ENCODE data around the gene OR51B2. TPM values are rescaled to one million over a fixed set of nuclear protein-coding genes. Genes with fewer than 3 reads are reported as not detected.

OR51B2 gene
- total RNA-seq, 1 experiment from 2014 or later = not detected

- peaks cover 14 to 15% of the 10 kb centered on the region in 2 experiments for H3K4me1 Mint-ChIP-seq
- H4K20me1 ChIP-seq (ENCODE audit: control insufficient read depth, insufficient read depth, insufficient read length) = no peaks in the 10 kb centered on the region
- H3K79me1 ChIP-seq (ENCODE audit: insufficient read depth, low read depth, low read length, poor library complexity, severe bottlenecking) = no peaks in the 10 kb centered on the region
- no peak for TF ChIP-seq CTCF (conservative IDR thresholded peaks at IDR 0.05)
- H3K27ac ChIP-seq (ENCODE audit: insufficient read length, low read depth, low read length) = no peak within 1 kb of the TSS
- H3K27me3 Mint-ChIP-seq (ENCODE audit: low read depth) = no peaks in the 10 kb centered on the region
- H4K8ac ChIP-seq (replicated peaks; ENCODE audit: insufficient read length, low read depth, low read length) = no peak within 1 kb of the TSS
- no peak within 1 kb of the TSS for H3K4ac ChIP-seq (ENCODE audit: low read depth, low read length)
- no peak within 1 kb of the TSS for H2BK5ac ChIP-seq (ENCODE audit: insufficient read length, low read length)
- H3K4me2 ChIP-seq (ENCODE audit: insufficient read depth, insufficient read length, low read length) = no peak within 1 kb of the TSS
- H3K14ac ChIP-seq (ENCODE audit: insufficient read depth, low read length) = no peak within 1 kb of the TSS
- H3K23me2 ChIP-seq (ENCODE audit: insufficient read length, low read depth, low read length, poor library complexity, severe bottlenecking) = no peaks in the 10 kb centered on the region
- no peak within 1 kb of the TSS for H3K27ac Mint-ChIP-seq
- H2AFZ ChIP-seq (ENCODE audit: low read length) = no peak within 1 kb of the TSS
- no peak within 1 kb of the TSS for H2BK120ac ChIP-seq (ENCODE audit: low read depth, low read length, poor library complexity, severe bottlenecking)
- no peak within 1 kb of the TSS for H3T11ph ChIP-seq (ENCODE audit: low read length)
- no peaks in the 10 kb centered on the region for H3K36me3 Mint-ChIP-seq (ENCODE audit: insufficient read depth in 1 of 3, low read depth in 3 of 3)
- DNase-seq = no peak
- no peak within 1 kb of the TSS for H2BK15ac ChIP-seq (ENCODE audit: low read depth, low read length)
- H2AK5ac ChIP-seq (ENCODE audit: insufficient read length, low read length) = no peak within 1 kb of the TSS
- H3K56ac ChIP-seq (ENCODE audit: insufficient read length, low read depth, low read length) = no peak within 1 kb of the TSS
- H3K4me3 Mint-ChIP-seq = no peak within 1 kb of the TSS
- H2BK20ac ChIP-seq (ENCODE audit: low read depth, low read length, poor library complexity, severe bottlenecking) = no peak within 1 kb of the TSS
- H3K9me3 Mint-ChIP-seq = no peaks in the 10 kb centered on the region
- no peaks in the 10 kb centered on the region for H3K9me3 ChIP-seq (ENCODE audit: control insufficient read depth, low read depth, low read length)
- no CpG with 5 or more reads among the region's 1 CpG for WGBS (ENCODE audit: extremely low coverage, insufficient read length, low lambda C conversion rate)
- no peaks in the 10 kb centered on the region for H3K79me2 ChIP-seq (ENCODE audit: insufficient read depth, low read length)
- no peak within 1 kb of the TSS for H3K18ac ChIP-seq (ENCODE audit: insufficient read length, low read depth, low read length)
- no peak within 1 kb of the TSS for H4K5ac ChIP-seq (ENCODE audit: insufficient read length, low read depth, low read length)
- no peak within 1 kb of the TSS for H3K9ac ChIP-seq (ENCODE audit: extremely low read depth, insufficient read length, low read length)
- H4K91ac ChIP-seq (ENCODE audit: insufficient read length, low read depth, low read length) = no peak within 1 kb of the TSS
- peaks cover 7% of the 10 kb centered on the region; the same call in 1 of the 2 replicates for H3K4me1 ChIP-seq (ENCODE audit: insufficient read depth, low read length)
- H3K27me3 ChIP-seq (ENCODE audit: insufficient read depth, low read length) = no peaks in the 10 kb centered on the region
- no peak within 1 kb of the TSS for H3K23ac ChIP-seq (ENCODE audit: insufficient read length, low read depth, low read length)
- H2BK12ac ChIP-seq (ENCODE audit: insufficient read length, low read depth, low read length) = no peak within 1 kb of the TSS
Measured at GRCh38 chr11:5351208-5351607, 27.1 kb upstream of the OR51B2 start, which contains the start of gene OR51B6. OR51B6 (plus strand) TSS chr11:5351508; CDS start chr11:5351508, 0 bp downstream.
